Measurements from ENCODE around the gene TATDN2.
"Not testable (repeated sequence)": the region's sequence is repeated elsewhere in the genome, so short reads cannot be mapped to it uniquely, and the experiment has no call there.

TATDN2 gene

DNA sequence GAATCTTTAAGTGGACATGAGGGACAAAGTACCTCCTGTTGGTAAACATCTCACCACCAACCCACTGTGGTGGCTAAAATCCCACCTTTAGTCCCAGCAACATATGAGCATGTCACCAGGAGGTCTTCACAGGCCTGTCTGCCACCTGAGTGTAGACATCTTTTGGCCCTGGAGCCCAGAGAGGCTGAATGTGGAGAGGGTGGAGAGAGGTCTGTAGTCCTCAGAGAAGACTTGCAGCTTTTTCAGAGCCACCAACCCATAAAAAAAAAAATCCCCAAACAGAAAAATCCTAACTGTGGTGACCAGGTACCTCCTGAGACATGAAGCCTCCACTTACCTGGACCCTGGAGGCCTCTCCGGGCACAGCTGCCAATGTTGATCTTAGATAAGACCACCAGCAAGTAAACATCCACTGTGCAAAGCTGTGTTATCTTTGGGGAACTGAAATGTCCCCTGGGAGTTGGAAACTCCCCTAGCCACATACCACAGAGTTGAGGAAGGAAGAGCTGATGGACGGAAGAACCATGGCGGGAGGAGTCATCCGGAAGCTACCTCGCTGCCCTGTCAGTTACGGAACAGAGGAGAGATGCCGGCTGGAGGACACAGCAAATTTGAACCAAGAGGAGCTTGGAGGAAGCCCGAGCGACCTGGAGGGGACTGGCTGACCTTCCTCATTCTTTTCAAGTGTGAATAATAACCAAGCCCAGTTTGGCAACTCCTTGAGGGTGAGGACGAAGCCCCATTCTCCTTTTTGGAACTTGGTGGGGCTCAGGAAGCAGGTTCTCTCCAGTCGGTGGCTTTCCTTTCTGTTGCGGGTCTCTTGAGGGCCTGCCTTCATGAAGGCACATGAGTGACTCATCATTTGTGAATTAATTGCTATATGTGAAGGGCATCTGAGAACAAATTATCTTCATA lies 44.5 kb downstream of the TATDN2 start, which contains the start of gene GHRL:
TSS of gene GHRL (minus strand) at position 443 of the 915 bp plus-strand sequence. CDS start 2,767 bp downstream, outside the sequence.
- DNase-seq: peak; percentile 95

DNA sequence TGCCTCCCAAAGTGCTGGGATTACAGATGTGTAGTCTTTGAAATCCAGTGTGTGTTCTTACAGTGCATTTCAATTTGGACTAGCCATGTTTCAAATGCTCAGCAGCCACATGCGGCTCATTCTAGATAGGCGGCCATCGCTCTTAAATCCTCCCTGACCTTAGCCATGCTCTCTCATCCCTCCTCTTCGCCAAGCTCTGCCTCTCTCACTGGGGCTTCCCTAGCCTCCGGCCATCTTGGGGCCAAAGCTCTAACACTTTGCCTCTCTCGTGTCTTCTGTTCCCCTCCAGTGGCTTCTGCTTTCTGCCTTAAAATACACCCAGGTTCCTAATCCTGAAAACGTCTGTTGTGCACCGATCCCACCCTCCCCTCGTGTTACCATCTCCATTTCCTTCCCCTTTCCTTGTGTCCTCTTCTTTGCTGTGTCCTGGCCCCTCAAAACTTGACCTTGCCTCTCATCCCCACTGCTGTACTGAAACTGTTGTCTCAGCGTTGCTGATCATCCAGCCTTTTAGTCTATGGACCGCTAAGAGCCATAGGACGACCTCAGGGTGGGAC lies 45.8 kb downstream of the TATDN2 start:
- DNase-seq: peak; percentile 17

DNA sequence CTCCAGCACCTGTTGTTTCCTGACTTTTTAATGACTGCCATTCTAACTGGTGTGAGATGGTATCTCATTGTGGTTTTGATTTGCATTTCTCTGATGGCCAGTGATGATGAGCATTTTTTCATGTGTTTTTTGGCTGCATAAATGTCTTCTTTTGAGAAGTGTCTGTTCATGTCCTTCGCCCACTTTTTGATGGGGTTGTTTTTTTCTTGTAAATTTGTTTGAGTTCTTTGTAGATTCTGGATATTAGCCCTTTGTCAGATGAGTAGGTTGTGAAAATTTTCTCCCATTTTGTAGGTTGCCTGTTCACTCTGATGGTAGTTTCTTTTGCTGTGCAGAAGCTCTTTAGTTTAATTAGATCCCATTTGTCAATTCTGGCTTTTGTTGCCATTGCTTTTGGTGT lies 49.8 kb downstream of the TATDN2 start:
- DNase-seq: not testable (repeated sequence)

DNA sequence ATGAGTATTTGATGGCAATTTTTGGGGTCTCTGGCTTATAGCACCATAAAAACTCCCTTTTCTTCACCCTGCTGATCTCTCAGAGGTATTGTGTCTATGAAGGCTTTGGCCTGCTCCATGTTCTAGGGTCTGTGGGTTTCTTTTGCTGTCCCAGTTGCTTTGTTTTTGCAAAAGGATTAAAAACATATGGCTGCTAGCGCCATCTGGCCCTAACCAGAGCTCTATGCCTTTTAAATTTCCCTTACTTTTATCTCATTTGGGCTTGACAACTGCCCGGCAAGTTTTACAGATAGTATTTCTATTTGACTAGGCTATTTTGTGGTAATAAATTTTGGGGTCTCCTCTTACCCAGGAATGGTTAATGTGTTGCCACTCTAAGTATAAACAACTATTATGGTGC lies 50.9 kb downstream of the TATDN2 start:
- DNase-seq: no peak

DNA sequence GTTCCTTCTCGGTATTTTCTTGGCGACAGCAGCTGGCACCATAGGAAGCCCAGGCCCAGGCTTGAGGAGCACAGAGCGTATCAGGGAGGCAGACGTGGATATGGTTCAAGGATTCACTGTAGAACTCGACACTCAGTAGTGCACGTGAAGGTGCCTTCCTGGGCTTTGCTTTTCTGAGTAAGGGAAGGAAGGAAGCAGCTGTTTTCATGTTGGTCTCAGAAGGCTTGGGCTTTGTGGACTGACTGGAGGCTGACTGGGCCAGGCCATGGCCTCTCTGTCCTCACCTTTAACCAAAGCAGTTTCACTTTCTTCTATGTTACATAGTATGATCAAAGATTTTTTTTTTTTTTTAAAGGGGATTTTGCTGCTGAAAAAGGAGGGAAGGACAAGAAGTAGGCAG lies 51.4 kb downstream of the TATDN2 start:
- no peak for DNase-seq

DNA sequence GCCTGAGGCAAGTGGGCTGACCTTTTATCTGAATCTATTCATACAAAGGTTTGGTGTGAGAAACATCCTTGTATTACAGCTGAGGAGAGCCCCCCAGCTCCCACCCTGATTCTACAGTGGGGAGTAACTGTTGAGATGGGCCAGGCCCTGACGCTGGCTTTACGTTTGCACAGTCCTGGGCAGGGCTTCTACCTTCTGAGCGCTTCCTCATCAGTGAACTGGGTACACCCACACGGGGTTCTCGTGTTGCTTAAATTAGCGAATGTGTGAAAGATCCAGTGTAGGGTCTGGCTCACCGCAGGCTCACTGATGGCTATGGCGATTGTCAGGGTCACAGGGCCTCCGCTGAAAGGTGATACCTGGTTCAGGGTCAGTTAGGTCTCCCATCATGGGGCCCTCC lies 51.8 kb downstream of the TATDN2 start:
- DNase-seq: no peak

DNA sequence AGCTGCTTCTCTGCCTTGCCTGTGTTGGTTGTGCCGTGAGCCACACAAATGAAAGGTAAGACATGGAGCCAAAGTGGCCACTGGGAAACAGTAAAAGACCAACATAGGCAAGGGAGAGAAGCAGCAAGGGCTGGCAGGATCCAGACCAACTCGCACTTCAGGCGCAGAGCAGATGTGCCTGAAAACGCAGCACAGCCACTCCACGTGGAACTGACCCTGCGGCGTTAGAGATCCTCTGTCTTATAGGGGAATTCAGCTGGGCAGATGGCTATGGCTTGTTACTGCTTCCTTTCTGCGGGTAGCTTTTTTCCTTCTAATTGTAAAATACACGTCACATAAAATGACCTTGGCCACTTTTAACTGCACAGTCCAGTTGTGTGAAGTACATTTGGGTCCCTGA lies 54.8 kb downstream of the TATDN2 start:
- no peak for DNase-seq

DNA sequence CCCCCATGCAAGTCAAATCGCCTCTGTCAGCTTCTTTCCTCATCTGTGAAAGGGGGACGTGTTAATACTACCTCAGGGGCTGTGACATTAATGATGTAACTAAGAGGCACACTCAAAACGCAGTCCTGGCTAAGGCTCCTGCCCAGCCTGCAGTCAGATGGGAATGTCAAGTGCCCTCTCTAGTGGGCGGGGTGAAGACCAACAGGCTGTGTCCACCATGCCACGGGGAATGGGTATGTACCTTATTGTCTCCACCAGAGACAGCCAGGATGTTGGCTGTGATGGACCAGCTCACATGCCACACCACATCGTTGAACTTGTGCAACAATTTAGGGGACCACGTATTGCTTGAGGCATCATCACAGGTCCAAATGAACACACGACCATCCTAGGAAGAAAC lies 55.5 kb downstream of the TATDN2 start:
- DNase-seq: no peak

DNA sequence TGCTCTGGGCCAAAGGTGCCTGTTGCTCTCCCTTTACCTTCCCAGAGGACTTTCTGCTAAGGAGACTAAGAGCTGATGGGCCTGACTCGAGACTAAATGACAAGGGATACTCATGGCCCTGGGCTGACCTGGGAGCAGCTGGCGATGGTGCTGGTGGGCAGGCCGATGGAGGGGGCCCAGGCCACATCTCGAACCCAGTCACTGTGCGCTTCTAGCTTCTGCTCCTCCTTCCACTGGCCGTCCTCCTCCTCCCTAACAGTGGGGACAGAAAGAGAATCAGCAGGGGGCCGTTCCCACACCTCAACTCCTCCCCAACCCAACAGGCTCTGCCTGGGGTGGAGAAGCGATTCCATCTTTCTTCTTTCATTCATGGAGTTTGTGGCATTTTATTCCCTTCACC lies 56.6 kb downstream of the TATDN2 start:
- no peak for DNase-seq

DNA sequence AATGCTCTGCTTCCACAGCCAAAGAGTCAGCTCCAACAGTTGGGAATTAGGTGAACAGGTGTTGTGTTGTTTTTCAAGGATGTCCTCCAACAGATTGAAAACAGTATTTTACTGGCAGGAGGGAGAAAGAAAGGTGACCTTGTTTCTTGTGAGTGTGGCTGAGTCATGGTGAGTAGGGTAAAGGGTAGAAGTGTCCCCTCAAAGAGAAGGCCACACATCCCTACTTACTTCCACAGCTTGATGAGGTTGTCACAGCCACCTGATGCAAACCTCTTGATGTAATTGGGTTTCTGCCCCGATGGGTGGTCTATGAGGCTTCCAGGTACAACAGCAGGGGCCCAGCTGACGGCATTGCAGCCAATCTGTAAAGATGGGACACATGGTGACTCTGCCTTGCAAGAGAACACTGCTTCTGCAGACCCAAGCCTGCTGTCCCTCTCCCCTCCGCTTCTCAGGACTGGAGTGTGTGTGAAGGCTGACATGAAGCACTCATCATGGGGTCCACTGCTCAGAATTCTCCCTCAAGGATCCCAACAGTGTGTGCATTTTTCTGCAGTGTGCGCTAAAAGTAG lies 57.2 kb downstream of the TATDN2 start:
- DNase-seq: no peak

DNA sequence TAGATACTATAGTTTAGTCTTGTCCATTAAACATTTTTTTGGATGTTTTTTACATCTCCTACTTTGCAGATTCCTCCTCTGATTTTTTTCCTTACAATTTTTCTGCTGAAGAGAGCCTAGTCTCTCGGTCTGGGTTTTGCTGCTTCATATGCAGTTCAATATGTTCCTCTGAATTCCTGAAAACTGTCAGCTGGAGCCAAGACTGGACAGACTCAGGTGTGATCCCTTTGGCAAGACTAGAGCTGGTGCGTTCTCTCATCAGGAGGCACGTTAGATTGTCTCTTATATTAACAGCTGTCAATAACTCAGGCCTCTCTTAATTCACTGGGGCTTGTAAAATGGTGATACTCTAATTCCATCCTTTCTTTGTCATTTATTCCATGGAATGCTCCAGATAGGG lies 57.9 kb downstream of the TATDN2 start:
- no peak for DNase-seq

DNA sequence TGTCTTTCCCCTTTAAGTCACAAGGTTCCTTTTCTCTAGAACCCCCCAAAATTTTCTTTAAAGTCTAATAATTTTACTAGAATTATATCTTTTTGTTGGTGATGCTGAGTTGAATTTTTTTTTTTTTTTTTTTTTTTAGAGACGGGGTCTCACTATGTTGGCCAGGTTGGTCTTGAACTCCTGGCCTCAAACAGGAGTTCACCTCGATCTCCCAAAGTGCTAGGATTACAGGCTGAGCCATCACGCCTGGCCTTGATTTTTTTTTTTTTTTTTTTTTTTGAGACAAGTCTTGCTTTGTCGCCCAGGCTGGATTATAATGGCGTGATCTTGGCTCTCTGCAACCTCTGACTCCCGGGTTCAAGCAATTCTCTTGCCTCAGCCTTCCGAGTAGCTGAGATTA lies 60.4 kb downstream of the TATDN2 start:
- no peak for DNase-seq

DNA sequence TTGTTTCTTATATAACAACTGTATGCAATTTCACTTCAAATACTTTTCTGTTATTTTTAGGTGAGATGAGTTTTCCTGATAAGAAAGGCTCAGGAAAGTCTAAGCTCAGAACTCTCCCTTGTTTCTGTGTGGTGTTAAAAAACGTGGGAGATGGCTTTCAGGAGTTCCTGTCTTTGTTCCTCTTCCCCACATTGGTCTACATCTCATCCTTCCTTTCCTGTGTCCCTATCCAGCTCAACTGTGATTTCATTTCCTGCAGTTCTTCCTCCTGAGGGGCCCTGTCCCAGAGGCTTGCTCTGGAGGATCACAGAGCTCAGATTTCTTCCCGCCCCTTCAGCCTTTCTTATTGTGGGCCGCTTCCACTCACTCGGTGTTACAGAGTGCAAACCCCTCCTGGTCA lies 61.5 kb downstream of the TATDN2 start:
- no peak for DNase-seq

DNA sequence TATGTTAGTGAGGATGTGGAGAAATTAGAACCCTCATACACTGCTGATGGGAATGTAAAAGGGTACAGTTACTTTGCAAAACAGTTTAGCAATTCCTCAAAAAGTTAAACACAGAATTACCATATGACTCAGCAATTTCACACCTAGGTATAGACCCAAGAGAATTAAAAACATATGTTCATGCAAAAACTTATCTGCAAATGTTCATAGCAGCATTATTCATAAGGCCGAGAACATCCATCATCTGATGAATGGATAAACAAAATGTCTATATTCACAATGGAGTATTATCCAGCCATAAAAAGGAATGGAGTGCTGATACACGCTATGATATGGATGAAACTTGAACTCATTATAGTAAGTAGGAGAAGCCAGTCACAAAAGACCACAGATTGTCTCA lies 62.3 kb downstream of the TATDN2 start:
- no peak for DNase-seq

DNA sequence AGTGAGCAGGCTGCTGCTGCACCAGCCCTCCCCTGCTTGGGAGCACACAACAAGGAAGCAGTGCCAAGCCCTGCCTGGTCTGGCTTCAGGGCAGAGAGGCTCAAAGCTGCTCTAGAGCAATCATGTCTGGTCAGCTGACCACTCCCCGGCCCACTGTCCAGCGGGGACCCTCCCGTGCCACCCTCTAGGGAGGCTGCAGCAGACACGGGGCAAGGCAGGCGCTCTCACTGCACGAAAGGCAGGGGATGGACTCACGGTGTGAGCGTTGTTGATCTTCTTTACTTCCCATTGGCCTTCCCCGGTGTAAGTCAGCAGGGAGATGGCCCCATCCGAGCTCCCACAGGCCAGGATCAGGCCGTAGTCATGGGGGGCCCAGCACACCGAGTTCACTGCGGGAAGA lies 63.5 kb downstream of the TATDN2 start:
- no peak for DNase-seq

DNA sequence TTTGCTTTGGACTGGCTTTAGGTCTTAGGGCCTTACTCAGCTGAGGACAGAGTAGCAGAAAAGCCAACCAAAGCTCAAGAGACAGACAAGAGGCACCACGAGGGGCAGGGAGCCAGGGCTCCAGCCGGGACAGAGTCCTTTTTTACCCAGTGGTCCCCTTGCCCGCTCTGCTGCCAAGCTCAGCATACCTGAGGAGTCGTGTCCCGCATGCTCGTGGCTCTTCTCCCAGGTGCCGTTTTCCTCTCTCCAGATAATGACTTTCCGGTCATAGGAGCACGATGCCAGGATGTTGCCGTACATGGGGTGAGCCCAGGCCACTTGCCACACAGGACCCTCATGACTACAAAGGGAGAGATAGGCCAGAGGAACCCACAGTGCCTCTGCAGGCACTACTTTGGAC lies 64.1 kb downstream of the TATDN2 start:
- DNase-seq: no peak

DNA sequence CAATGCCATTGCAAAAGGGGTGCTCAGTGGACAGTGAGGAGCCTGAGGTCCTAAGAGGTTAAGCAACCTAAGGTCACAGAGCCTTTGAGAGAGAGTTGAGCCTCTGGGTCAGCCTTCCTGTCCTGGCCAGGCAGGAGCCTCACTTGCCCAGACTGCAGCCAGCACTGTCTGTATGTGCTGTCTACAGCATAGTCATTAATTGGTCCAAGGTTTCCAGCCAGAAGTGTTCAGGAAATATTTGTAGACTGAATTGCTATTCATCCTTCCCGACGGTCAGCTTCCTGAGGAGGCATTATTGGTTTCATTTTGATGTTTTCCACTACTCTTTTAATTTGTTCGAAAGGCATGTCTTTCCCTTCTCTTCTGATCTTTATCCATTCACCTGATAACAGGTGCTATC lies 64.6 kb downstream of the TATDN2 start:
- DNase-seq: no peak

DNA sequence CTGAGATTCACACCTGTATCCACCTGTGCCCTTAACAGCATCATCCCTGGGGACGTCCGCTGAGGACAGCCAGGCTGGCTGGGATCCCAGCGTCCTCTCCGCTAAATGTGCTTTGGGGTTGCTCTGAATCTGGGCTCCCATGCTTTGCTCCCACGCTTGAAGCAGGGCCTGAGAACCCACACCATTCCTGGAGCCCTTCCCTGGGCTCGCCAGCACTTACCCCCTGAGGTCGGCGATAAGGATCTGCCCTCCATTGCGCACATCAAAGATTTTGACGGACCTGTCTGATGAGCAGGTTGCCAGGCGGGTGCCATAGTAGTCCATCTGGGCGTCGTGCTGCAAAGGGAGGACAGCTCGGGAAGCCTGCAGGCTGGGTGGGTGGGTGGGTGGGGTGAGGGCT lies 66.8 kb downstream of the TATDN2 start:
- DNase-seq: no peak

DNA sequence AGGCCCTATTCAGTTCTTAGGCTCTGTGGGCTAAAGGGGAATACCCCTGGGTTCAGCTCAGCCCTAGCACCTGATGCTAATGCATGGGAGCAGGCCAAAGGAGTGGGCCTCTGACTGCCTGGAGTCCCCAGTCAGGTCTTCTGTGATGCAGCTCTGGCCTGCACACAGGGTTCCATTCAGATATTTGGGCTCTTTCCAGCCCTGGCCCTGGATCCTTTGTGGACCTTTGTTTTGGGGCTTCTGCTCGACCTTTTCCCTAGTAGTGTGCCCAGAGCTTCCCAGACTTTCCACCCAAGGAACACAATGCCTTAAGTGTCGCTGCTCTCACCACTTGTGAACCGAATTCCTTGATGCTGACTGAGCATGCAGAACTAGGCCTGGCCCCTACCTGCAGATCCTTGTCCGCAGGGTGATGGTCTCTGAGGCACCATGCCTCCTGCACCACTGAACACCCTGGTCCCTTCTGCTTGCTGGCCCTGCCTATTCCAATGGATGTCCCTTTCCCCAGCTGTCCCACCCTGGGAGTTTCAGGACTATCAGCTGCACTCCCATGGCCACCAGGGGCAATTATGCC lies 67.6 kb downstream of the TATDN2 start:
- no peak for DNase-seq

DNA sequence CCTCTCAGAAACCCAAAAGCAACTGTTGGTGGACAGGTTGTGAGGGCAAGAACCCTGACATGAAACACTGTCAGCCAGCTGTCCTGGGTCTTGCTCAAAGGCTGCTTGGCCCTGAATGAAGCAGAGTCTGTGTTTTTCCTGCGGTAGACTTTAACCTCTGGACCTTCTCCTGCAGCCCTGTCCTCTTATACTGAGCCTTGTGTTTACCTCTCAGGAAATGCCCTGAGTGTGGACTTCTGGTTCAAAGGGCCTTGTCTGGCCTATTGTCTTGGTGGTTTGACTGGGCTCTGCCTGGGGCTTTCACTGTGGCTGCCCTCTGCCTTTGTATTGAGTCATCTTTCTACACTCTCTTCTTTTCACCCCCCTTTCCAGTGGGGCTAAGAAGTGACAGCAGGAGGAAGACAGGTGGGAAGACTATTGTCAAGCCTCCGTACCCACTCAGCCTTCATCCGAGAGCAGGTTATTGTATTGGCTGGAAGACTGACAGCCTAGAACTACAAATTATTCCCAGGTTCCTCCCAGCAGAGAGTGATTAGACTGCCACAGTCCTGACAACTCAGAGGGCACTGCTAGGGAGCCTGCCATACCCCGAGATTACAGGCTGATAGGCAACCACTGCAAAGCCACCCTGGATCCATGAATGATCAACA lies 69.2 kb downstream of the TATDN2 start:
- DNase-seq: no peak

DNA sequence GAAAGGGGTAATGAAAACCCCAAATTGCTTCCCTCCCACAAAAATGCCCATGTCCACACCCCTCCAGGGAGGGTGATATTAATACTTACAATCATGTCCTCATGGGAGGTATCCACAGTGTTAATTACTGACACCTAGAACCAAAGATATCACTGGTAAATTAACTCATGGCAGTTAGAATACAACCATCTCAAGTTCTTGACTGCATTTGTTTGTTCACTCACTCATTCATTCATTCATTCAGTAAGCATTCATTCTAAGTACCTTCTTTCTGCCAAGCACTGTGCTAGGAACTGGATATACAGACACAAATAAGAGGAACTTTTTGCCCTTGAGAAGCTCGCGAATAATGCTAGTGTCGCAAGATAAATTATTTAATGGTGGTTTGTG lies 69.7 kb downstream of the TATDN2 start:
- no peak for DNase-seq

DNA sequence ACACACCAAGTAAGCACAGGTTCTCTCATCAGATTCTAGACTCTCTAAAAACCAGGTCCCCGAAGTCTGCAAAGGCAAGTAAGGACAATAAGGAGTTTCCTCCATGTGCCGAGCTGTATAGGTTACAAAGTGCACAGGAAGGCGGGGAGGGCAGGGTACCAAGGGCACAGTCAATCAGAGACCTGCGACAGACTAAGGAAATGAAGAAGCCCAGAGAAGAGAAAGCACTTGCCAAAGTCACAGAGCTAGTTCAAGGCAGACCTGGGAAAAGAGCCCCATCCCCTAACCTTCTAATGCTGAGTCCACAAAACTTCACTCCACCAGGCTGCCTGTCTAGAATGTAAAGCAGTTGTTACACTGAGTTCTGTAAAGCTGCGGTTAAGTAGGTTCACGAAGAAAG lies 71.0 kb downstream of the TATDN2 start:
- DNase-seq: no peak

DNA sequence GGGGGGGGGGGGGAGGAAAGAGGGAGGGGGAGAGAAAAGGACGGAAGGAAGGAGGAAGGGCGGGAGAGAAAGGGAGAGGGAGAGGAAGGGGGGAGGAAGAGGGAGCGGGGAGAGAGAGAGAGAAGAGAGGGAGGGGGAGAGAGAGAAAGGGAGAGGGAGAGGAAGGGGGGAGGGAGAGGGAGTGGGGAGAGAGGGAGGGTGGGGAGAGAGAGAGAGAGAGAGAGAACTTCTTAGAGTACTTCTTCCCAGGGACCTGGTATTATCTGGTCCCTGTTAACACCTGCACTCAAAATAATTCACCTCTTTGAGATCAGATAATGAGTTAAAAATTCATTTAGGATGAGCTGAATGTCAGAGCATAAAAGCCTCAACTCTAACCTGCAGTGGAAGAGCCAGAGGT lies 71.5 kb downstream of the TATDN2 start:
- no peak for DNase-seq

DNA sequence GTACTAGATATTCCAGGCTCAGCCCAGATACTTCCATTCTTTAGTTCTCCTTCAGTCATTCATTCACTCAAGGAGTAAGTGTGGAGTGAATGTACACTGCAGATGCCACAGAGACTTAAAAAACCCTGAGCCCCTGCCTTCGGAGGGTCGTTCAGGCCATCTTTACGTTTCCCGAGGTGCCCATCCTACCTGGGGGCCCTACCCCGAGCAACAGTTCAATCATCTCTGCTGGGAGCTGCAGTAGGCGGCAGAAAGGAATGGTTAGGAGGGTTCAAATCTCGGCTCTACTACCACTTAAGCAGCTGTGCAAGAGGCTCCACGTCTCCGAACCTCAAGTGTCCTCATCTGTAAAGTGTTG lies 72.0 kb downstream of the TATDN2 start:
- no peak for DNase-seq

All from GF-D8 (cell line).